ENCODE data around the gene MICAL2. TPM values are rescaled to one million over a fixed set of nuclear protein-coding genes. Genes with fewer than 3 reads are reported as not detected.

MICAL2 gene, protein sequence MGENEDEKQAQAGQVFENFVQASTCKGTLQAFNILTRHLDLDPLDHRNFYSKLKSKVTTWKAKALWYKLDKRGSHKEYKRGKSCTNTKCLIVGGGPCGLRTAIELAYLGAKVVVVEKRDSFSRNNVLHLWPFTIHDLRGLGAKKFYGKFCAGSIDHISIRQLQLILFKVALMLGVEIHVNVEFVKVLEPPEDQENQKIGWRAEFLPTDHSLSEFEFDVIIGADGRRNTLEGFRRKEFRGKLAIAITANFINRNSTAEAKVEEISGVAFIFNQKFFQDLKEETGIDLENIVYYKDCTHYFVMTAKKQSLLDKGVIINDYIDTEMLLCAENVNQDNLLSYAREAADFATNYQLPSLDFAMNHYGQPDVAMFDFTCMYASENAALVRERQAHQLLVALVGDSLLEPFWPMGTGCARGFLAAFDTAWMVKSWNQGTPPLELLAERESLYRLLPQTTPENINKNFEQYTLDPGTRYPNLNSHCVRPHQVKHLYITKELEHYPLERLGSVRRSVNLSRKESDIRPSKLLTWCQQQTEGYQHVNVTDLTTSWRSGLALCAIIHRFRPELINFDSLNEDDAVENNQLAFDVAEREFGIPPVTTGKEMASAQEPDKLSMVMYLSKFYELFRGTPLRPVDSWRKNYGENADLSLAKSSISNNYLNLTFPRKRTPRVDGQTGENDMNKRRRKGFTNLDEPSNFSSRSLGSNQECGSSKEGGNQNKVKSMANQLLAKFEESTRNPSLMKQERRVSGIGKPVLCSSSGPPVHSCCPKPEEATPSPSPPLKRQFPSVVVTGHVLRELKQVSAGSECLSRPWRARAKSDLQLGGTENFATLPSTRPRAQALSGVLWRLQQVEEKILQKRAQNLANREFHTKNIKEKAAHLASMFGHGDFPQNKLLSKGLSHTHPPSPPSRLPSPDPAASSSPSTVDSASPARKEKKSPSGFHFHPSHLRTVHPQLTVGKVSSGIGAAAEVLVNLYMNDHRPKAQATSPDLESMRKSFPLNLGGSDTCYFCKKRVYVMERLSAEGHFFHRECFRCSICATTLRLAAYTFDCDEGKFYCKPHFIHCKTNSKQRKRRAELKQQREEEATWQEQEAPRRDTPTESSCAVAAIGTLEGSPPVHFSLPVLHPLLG
- 296 to 393 TPM (median 372 TPM) in 3 replicates for total RNA-seq
- long read RNA-seq, partial matches to known transcripts = 21 of 130 reads
- long read RNA-seq, other reads (novel, unspliced or antisense) = 109 of 130 reads

DNA sequence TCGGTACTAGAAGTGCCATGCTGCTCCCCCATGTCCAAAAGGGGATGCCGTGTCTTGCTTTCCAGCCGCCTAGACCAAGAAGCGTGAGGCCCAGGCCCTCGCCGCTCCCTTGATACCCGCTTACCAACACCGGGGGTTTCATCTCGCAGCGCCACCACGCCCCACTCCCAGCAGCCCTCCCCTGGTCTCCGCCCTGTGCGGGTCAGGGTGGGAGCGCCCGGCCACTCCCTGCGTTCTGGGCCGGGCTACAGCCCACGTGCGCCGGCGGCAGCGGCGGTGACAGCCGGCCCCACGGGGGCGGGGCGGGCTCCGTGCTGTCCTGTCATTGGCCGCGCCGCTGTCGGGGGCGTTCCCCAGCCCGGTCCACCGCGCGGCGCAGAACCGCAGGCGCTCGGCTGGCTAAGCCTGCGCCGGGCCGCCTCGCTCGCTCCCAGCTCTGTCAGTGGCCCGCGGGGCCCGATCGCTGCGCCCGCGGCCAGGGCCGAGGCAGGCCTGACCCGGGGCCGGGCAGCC, at the start of gene MICAL2:
MICAL2 (plus strand) TSS at position 390 of the 513 bp plus-strand sequence. CDS start 51,566 bp downstream, outside the sequence.
- TF ChIP-seq, protein P1, sequence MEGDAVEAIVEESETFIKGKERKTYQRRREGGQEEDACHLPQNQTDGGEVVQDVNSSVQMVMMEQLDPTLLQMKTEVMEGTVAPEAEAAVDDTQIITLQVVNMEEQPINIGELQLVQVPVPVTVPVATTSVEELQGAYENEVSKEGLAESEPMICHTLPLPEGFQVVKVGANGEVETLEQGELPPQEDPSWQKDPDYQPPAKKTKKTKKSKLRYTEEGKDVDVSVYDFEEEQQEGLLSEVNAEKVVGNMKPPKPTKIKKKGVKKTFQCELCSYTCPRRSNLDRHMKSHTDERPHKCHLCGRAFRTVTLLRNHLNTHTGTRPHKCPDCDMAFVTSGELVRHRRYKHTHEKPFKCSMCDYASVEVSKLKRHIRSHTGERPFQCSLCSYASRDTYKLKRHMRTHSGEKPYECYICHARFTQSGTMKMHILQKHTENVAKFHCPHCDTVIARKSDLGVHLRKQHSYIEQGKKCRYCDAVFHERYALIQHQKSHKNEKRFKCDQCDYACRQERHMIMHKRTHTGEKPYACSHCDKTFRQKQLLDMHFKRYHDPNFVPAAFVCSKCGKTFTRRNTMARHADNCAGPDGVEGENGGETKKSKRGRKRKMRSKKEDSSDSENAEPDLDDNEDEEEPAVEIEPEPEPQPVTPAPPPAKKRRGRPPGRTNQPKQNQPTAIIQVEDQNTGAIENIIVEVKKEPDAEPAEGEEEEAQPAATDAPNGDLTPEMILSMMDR (IDR thresholded peaks at IDR 0.05) = no peak
- peak within 1 kb of the TSS; percentile 89 for H3K27ac Mint-ChIP-seq (ENCODE audit: unreplicated experiment)
- DNase-seq (ENCODE audit: low spot score) = peak; percentile 96
- no peaks in the 10 kb centered on the region for H3K27me3 Mint-ChIP-seq (ENCODE audit: low read depth)
- peaks cover 48% of the 10 kb centered on the region for H3K4me1 Mint-ChIP-seq (ENCODE audit: low read depth)
- H3K4me3 Mint-ChIP-seq (ENCODE audit: unreplicated experiment) = peak within 1 kb of the TSS; percentile 87
- no peaks in the 10 kb centered on the region for H3K9me3 Mint-ChIP-seq (ENCODE audit: low read depth)
- H3K36me3 Mint-ChIP-seq (ENCODE audit: low read depth) = peaks cover 2% of the 10 kb centered on the region

DNA sequence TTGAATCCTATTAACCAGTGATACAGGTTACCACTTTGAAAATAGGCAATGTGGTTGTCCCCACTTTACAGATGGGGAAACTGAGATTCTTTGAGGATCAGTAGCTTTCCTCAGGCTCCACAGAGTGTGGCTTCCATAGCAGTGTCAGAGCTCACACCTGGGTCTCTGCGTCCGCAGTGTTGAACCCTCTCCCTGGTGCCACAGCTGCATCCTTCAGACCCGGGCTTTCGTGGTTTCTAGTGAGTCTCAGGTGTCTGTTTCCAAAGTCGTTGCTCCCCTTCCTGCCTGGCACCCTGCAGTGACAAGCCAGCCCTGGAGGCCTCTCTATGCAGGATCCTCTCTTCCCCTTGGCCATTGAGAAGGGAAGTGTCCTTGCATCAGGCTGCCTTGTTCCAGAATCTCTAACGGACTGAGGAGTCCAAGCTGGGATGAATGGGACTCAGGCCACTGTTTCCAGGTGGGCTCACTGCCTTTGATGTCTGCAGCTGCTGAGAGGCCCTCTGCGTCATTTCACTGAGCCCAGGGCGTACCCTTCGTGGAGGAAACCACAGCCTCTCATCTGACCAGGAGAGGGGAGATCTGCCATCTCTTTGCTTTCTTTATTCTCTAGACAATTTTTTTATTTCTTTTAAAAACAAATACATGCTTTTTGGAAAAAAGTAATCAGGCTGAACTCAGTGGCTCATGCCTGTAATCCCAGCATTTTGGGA, 48.4 kb upstream of the MICAL2 start:
- H3K4me3 Mint-ChIP-seq (ENCODE audit: unreplicated experiment) = no peak overlapping the region
- H3K4me1 Mint-ChIP-seq (ENCODE audit: low read depth) = peaks cover 15% of the 10 kb centered on the region
- H3K27me3 Mint-ChIP-seq (ENCODE audit: low read depth) = no peaks in the 10 kb centered on the region
- no peak for DNase-seq (ENCODE audit: low spot score)
- peaks cover 11% of the 10 kb centered on the region for H3K9me3 Mint-ChIP-seq (ENCODE audit: low read depth)
- TF ChIP-seq, protein P1 (IDR thresholded peaks at IDR 0.05) = no peak
- H3K36me3 Mint-ChIP-seq (ENCODE audit: low read depth) = no peaks in the 10 kb centered on the region
- H3K27ac Mint-ChIP-seq (ENCODE audit: unreplicated experiment) = no peak overlapping the region

DNA sequence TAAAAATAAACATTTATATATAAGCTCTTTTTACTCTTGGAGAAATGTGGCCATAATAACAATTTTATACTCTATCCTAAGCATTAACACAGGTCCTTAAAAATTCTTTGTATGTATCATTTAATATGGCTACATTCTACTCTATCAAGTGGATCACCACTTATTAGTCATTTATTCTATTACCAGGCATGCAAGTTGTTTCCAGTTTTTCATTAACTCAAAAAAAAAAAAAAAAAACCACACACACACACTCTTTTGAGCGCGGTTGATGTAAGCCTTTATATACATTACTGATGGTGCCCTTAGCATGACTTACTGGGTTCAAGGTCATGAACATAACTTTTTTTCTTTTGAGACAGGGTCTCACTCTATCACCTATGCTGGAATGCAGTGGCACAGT, 47.1 kb upstream of the MICAL2 start:
- no peaks in the 10 kb centered on the region for H3K27me3 Mint-ChIP-seq (ENCODE audit: low read depth)
- TF ChIP-seq, protein P1 (IDR thresholded peaks at IDR 0.05) = no peak
- H3K9me3 Mint-ChIP-seq (ENCODE audit: low read depth) = peaks cover 9% of the 10 kb centered on the region
- DNase-seq (ENCODE audit: low spot score) = no peak
- H3K27ac Mint-ChIP-seq (ENCODE audit: unreplicated experiment) = no peak overlapping the region
- no peak overlapping the region for H3K4me3 Mint-ChIP-seq (ENCODE audit: unreplicated experiment)
- H3K36me3 Mint-ChIP-seq (ENCODE audit: low read depth) = no peaks in the 10 kb centered on the region
- peaks cover 26% of the 10 kb centered on the region for H3K4me1 Mint-ChIP-seq (ENCODE audit: low read depth)

DNA sequence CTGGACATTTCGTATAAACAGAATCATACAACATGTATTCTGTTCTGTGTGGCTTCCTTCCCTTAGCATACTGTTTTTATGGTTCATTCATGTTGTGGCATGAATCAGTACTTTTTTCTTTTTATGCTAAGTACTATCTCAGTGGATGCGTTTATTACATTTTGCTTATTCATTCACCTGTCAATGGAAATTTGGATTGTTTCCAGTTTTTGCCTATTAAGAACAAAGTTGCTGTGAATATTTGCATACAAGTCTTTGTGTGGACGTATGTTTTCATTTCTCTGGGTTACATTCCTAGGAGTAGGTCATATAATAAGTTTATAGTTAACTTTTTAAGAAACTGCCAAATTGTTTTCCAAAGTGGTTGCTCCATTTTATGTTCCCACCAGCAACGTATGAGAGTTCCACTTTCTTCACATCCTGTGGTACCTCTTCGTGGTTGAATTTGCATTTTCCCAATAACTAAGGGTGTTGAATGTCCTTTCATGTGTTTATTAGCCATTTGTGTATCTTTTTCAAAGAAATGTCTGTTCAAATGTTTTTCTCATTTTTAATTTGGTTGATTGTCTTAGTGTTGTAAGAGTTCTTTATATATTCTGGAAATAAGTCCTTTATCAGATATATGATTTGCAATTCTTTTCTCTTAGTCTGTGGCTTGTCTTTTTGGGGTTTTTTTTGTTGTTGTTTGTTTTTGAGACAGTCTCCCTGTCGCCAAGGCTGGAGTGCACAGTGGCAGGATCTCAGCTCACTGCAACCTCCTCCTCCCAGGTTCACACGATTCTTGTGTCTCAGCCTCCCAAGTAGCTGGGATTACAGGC, 46.0 kb upstream of the MICAL2 start:
- Mint-ChIP-seq H3K27ac (ENCODE audit: unreplicated experiment) (no peak overlapping the region), H3K27me3 (ENCODE audit: low read depth) (no peaks in the 10 kb centered on the region), H3K4me3 (ENCODE audit: unreplicated experiment) (no peak overlapping the region), H3K9me3 (ENCODE audit: low read depth) (peaks cover 9% of the 10 kb centered on the region), H3K4me1 (ENCODE audit: low read depth) (peaks cover 26% of the 10 kb centered on the region), H3K36me3 (ENCODE audit: low read depth) (no peaks in the 10 kb centered on the region)
- DNase-seq (ENCODE audit: low spot score) = no peak
- TF ChIP-seq, protein P1 (IDR thresholded peaks at IDR 0.05) = no peak
